HG02759 (cell line): ENCODE results near the gene C1orf74.

Experiments used
- ATAC-seq: cut with Tn5 transposase; IDR thresholded peaks from one replicate; pipeline ENCODE4 v1.9.1; 2021; ENCODE audit warnings: mild to moderate bottlenecking, moderate library complexity; ENCODE audit not compliant: unreplicated experiment

The C1orf74 gene

GRCh38 chr1:209784265-209785169, at the start of gene C1orf74:
Gene C1orf74 (minus strand): TSS chr1:209784559. CDS start chr1:209783634, 925 bp downstream.
- peak; percentile 99 for ATAC-seq

DNA sequence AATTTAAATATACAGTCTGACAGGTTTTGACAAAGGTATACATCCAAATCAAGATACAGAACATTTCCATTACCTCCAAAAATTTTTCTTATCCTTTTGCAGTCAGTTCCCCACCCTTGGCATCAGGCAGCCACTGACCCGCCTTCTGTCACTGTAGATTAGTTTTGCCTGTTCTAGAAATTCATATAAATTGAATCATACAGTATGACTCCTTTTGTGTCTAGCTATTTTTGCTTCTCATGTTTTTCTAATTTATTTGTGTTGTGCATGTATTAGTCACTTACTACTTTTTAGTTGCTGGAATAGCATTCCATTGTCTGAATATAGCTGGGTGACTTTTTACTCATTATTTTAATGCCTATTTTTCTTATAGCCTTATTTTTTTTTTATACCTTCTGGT, 47.3 kb upstream of the C1orf74 start:
- ATAC-seq: no peak

DNA sequence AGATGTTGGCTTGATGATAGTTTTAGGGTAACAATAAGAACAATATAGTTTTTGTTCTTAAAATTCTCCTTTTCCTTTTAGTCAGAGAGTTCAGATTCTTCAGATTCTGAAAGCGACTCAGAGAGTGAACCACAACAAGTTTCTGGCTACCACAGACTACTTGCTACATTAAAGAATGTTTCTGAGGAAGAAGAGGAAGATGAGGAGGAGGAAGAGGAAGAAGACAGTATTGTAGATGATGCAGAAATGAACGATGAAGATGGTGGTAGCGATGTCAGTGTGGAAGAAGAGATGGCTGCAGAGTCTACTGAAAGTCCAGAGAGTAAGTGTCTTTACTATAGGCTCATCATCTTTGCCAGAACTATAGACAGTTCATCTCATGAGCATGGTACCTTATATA, 46.4 kb upstream of the C1orf74 start:
- no peak for ATAC-seq

- ATAC-seq: no peak
Observed at GRCh38 chr1:209829716-209830115, 45.4 kb upstream of the C1orf74 start.

- ATAC-seq: peak; percentile 93
Observed at GRCh38 chr1:209827384-209828262, 43.3 kb upstream of the C1orf74 start, which contains the start of gene UTP25. Gene UTP25 (plus strand): TSS chr1:209827972. CDS start chr1:209828064, 92 bp downstream.

GRCh38 chr1:209825591-209826434, 41.5 kb upstream of the C1orf74 start:
- ATAC-seq: no peak

- no peak for ATAC-seq
Observed at GRCh38 chr1:209823143-209824041, 39.0 kb upstream of the C1orf74 start.

- ATAC-seq: no peak
Observed at GRCh38 chr1:209822706-209823105, 38.3 kb upstream of the C1orf74 start.

DNA sequence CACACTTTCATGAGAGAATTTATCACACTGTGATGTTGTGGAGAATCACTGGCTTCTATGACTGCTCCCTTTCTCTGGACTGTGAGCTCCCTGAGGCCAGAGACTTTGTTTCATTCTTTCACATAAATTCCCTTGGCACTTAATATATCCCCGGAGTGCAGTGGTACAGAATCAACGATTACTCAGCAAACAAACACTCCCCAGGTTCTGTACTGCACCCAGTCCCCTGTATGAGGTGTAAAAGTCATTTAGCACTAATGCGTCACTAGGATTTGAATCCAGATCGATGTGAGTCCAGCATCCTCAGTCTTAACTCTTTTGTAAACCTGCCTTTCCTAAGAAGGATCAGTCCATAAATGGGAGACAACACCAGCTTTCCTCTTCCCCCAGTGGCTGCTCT, 36.6 kb upstream of the C1orf74 start:
- ATAC-seq: no peak

DNA sequence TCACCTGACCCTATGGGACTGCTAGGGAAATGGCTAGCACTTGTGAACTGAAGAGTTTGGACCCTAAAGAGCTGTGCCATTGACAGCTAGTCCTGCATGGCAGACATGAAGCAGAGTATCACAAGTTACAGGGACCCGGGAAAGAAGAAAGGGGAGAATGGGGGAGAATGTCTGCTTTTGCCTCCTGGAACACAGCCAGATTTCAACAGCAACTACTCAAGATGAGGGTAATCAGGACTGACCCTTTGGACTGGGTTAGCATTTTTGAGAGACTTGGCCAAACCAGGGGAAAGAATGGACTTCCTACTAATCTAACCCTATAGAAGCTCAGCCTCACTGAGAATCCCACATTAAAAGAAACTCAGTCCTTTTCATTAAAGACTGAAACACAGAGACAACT, 34.7 kb upstream of the C1orf74 start:
- no peak for ATAC-seq

- ATAC-seq: no peak
Observed at GRCh38 chr1:209817691-209818090, 33.3 kb upstream of the C1orf74 start.

DNA sequence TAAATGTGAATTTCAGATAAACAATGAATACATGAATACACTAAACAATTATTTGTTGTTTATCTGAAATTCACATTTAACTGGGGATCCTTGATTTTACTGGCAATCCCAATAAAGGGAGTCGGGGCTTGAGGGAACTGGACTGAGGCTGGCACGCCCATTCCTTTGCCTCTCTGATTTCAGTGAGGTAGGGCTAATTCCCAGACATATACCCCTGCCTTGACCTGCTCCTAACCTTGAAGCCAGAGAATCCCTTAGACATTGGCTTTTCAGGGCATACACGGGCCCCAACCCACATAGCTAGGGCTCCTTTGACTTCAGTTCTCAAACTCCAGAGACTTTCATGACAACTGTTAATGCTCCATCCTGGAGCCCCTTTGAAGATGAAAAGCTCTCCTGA, 32.6 kb upstream of the C1orf74 start:
- no peak for ATAC-seq

GRCh38 chr1:209815931-209816341, 31.6 kb upstream of the C1orf74 start:
- no peak for ATAC-seq

DNA sequence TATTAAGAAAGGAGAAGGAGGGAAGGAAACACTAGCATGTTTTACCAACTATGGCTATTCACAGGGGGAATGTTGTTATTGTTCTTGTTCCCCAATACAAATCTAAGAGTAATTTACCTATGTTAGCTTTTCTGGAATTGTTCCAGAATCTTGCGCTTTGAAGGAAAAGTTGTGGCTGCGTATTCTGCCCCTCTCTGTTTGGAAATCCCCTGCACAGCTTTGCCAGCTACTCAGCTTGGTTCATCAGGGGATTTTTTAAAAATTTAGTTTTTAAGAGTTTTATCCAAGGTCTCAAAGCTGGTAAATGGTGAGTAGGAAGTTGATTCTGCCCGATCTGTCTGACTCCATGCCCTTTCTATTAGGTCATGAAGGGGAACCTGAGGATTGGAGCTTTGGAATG, 31.1 kb upstream of the C1orf74 start:
- no peak for ATAC-seq

- ATAC-seq: no peak
Observed at GRCh38 chr1:209813902-209814301, 29.5 kb upstream of the C1orf74 start.

GRCh38 chr1:209810783-209811182, 26.4 kb upstream of the C1orf74 start:
- no peak for ATAC-seq

- no peak for ATAC-seq
Observed at GRCh38 chr1:209809611-209810010, 25.3 kb upstream of the C1orf74 start.

- no peak for ATAC-seq
Observed at GRCh38 chr1:209808059-209808581, 23.8 kb upstream of the C1orf74 start.

DNA sequence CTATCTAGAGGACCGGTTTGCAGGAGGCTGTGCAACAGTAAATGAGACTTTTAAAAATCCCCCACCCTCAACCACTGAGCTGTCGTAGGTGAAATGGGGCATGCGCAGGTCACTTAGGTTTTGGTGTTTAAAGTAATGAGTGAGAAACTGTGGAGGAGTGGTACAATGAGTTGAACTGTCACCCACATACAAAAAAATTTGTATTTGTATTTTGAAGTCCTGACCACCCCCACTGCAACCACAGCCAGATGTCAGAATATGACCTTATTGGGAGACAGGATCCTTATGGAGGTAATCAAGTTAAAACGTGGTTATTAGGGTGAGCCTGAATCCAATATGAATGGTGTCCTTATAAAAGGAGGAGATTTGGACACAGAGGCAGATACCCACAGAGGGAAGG, 23.1 kb upstream of the C1orf74 start:
- ATAC-seq: no peak
